GM19395 (cell line): ENCODE measurements around the gene SELENOS.
A peak's percentile ranks its signal among the peaks of the same experiment; 100 is the strongest.

Experiments used
- ATAC-seq: cut with Tn5 transposase; IDR thresholded peaks from one replicate; pipeline ENCODE4 v1.9.1; 2021; ENCODE audit warnings: mild to moderate bottlenecking, moderate library complexity; ENCODE audit not compliant: unreplicated experiment

SELENOS gene

DNA sequence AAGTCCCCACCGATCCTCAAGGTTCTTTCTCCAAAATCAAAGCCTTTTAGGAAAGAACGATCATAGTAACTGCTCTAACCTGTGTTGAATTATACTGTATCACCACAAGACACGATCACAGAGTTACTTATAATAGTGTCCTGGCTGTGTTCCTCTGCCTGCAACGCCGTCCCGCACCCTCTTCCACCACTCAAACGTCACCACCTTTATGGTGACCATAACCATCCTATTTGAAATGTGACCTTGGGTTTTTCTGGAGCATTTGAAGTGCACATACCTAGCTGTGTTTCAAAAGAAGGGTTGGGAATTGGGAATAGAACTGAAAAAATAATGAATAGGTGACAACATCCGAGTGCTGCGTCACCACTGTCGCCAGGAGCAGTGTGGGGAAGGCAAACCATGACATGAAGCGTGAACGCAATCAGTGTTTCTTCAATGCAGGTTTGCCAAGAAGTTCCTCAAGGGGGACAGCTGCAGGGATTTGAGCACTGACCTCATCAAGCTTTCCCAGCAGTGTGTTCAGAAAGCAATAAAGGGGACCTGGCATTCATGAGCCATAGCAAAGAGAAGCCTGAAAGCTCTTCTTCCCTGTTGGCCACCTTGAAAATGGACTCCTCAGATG lies 769 bp upstream of the SELENOS start:
- no peak for ATAC-seq

DNA sequence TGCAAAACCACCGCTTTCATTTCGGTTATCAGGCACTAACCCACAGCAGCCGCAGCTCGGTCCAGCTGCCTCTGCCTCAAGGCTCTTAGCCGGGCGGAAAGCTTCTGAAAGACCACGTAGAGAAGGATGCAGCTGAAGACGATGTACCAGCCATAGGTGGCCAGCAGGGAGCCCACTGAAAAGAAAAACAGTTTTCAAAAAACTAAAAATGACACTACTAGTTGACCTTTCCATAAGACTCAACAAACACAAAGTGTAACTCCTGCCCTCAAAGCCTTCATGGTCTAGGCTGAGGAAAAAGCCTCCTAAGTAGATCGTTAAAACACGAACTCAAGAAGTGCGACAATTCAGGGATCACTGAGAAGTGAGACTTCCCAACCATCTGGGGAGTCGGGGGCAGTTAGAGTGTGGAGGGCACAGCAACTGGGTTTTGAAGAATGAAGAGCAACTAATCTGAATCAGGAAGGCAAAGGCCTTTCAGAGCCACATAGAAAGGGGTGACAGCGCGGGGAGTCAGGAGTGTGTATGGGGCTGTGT lies 716 bp downstream of the SELENOS start:
- peak; percentile 54 for ATAC-seq

DNA sequence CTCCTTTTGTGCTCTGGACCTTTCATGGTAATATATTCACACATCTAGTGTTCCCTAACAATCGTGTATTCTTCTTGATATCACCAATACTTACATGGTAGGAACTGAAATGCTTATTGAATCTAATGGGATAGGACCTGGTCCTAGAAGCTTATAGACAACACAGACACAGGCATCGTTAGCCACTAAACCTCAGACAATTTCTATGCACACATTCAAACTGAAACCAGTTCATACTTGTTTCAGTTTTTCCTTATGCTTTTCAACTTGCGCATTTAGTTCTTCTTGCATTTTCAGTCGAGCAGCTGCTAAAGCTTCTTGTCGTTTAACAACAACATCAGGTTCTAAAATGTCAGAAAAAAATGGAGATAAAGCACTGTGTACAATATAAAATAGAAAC lies 2.3 kb downstream of the SELENOS start:
- ATAC-seq, result peak; percentile 42

DNA sequence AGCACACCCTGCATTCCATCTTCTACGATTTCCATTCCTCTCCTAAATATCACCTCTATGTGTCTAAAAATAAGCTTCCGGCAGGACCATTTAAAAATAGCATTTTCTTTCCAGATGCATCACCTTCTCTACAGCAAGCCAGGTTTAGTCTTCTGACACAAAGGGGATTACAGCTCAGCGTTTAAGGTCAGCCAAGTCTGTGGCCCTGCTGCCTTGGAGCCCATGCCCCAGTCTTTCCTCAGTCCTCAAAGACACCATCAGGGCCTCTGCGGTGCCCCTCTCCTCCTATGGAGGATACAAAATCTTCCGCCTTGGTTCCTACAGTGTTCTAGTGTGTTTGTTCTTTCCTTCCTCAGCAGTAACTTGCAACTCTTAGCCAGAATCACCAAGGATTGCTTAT lies 3.8 kb downstream of the SELENOS start:
- ATAC-seq, result no peak

DNA sequence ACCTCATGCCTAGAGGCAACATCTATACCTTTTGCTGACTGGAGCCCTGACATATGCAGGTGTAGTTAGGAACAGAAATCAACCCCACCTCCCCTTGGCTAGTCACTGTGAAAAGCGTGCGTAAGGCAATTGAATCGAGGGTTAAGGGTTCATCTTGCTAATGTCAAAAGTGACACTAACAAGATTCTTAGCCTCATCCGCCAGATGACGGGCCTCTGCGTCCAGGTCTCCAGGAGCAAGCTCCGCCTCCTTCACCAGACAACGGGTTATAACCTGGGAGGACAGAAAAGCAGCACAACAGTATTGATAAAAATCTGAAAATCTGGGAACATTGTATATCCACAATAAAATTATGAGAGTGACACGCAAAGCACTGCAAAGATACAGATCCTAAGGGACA lies 4.7 kb downstream of the SELENOS start:
- ATAC-seq, result no peak

DNA sequence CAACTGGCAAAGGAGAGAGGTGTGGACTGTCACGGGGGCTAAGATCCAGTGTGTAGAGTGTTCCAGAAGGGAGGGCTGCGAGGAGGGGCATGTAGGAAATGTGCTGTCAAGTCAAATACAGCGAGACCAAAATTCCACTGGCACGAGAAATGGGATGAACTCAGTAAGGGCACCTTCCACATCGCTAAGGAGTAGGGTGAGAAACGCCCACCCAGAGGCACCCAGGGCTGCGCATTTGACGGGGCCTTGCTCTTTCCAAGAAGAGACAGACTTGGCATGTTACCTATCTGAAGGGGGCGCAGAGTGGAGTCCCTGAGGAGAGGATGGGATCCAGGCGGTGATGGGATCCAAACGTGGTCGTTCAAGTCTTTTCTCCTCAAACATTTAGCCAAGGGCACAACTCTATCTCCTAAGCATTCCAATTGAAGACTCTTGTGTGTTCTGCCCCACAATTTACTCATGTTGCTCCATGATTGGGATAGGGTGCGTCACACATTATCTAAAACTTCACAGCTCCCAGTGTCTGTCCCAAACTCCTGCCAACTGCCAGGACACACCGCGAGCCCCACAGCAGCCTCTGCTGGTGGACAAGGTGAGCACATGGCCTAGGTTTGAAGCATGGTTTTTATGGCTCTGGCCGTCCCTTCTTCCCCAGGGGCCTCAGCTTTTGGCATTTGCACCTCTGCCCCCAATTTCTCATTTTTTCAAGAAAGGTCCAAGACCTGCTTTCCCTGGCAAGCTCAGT lies 7.6 kb downstream of the SELENOS start:
- ATAC-seq, result no peak

DNA sequence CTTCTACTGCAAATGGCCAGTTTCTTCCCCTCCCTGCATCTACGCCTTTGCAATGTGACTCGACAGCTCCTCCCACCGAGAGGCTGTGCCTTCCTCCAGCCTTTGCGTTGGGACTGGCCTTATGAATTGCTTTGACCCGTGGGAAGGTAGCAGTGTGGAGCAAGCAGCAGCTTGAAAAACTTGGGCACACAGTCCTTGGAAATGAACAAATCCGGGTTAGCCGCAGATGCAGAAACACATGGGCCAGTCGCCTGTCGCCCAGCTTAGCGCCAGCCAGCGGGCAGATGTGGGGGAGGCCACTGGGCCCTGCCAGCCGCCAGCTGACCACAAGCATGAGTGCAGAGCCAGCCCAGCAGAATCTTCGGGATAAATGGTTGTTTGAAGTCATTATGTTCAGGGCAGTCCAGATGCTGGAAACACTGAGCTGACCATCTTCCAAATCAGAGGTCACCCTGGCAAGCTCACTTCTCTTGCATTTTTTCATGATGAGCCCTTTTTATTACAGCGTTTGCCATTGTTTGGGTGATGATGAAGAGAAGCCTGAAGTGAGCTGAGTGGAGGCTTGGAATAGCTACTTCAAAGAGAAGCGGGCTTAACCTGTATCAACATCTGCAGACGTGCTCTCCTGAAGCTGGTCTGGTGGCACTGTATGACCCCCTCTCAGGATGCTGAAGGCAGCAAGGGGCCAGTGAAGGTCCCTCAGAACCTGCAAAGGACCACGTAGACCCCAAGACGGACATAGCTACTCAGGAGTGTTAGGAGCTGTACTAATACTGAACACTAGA lies 9.8 kb downstream of the SELENOS start:
- ATAC-seq, result no peak

DNA sequence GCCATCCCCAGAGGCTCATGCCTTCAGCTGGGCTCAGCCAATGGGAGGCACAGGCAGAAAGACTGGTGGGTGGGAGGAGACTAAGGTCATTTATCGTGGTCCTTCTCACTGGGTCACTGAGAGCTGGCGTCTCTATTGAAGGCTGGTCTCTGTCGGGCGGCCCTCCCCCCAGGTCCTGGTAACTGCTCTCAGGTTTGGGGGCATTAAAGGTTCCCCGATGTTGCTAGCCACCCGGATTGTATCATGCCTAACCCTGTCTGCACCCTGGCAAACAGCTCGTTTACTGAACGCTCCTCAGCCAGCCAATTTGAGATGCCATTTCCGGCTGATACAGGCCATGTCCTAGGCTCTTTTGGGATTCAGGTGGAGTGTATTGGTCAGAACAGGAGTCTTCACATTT lies 10.5 kb downstream of the SELENOS start:
- ATAC-seq, result no peak

DNA sequence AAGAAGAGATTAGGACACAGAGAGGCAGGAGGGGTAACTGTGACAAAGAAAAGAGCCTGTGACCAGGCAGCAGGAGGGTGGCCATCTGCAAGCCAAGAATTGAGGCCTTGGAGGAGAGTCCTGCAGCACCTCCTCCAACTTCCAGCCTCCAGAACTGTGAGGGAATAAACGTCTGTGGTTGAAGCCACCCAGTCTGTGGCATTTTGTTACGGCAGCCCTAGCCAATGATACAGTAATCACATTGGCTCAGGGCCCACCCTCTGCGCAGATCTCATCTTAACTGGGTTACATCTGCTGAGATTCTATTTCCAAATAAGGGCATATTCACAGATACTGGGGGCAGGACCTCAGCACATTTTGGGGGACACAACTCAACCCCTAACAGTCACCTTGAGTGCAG lies 11.3 kb downstream of the SELENOS start:
- no peak for ATAC-seq

DNA sequence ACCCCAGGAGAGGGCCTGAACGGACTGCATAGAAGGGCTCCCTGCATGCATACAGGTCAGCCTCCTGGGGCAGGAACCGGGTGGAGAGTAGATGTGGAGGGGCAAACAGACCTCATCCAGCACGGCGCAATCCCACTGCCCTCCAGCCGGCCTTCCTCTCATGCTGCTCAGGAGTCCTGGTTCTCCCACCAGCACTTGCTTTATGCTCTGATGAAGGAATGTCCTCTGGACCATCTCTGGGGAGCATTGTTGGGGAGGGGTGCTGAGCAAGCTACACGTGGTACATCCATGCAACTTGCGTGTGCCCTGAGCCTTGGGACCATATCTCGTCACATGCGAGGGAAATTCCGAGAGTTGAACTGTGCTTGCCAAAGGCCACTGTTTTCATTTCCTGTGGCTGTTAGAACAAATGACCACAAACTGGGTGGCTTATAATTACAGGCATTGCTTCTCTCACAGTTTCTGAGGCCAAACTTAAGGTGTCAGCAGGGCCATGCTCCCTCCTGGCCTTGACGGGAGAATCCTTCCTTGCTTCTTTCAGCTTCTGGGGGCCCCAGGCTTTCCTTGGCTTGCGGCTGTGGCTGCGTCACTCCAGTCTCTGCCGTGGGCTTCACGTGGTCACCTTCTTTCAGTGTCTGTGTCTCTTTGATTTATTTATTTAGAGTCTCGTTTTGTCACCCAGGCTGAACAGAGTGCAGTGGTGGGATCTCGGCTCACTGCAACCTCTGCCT lies 12.2 kb downstream of the SELENOS start:
- no peak for ATAC-seq

DNA sequence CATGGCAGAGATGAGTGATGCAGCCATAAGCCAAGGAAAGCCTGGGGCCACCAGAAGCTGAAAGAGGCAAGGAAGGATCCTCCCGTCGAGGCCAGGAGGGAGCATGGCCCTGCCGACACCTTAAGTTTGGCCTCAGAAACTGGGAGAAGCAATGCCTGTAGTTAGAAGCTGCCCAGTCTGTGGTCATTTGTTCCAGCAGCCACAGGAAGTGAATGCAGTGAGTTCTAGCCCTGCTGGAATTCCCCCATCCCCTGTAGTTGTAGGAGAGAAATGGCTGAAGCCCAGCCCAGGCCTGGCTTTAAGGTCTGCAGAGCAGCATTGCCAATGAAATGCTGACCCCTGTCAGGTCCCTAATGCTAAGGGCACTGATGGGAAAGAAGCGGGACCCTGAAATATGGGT lies 13.3 kb downstream of the SELENOS start:
- no peak for ATAC-seq

DNA sequence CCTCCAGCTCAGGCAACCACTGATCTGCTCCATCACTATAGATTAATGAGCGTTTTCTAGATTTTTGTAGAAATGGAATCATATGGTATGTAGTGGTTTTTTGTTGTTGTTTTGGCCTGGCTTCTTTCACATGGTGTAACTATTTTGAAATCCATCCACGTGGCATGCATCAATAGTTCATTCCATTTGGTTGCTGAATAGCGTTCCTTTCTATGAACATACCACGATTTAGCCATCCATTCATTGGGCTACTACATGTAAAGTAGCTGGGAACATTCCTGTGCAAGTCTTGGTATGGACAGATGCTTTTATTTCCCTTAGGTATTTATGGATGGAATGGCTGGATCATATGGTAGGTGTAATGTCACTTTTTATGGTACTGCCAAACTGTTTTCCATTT lies 14.7 kb downstream of the SELENOS start:
- no peak for ATAC-seq

DNA sequence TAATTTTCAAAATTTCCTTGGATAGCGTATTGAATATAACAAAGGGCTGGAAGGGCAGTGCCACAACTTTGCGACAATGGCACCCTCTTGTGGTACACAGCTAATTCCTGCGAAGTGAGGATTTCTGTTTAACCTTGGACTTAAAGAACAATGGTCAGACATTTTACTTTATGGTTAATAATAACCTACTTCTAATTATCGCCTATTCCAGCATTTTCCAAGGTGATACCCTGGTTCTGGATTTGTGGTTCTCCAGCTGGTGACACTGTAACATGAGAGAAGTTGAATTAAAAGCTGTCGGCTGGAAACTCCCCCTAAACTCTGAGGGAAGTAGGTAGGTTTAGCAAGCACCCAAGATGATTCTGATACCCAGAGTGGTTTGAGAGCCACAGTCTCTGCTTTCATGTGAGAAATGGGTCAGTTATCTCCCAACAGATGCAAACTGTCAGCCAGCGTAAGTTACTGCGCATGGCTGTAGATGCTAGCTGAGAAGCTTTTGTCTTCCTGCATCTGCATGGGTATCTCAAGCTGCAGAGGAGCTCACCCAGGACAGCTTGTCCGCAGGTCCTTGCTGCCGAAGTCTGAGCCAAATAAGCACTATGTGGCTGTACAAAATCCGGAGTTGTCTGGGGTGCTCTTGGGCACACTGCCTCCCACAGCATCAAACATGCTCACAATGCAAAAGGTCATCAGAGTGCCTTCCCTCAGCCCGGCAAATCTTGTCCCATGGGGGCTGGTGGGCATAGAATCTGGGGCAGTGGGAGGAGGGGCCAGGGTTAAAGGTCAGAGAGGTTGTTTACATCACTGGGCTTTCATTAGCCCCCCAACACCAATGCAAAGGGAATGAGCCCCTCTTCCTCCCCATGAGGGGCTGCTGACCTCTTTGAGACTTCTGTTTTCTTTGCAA lies 18.8 kb downstream of the SELENOS start:
- peak; percentile 58 for ATAC-seq

DNA sequence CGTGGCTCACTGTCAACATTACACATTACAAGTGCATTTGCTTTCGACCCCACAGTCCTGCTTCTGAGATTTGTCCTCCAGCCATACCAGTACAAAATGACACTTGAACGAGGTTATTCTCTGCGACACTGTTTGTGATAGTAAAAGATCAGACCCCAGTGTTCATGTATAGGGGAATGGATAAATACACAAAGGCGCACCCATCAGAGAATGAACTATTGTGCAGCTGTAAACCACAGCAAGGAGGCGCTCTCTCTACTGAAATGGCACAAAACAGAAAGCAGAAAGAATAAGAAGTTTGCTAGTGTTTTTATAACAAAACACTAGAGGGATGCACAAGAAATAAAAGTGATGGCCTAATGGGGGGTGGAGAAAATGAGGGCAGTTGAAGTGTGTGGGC lies 20.5 kb downstream of the SELENOS start:
- ATAC-seq, result no peak

DNA sequence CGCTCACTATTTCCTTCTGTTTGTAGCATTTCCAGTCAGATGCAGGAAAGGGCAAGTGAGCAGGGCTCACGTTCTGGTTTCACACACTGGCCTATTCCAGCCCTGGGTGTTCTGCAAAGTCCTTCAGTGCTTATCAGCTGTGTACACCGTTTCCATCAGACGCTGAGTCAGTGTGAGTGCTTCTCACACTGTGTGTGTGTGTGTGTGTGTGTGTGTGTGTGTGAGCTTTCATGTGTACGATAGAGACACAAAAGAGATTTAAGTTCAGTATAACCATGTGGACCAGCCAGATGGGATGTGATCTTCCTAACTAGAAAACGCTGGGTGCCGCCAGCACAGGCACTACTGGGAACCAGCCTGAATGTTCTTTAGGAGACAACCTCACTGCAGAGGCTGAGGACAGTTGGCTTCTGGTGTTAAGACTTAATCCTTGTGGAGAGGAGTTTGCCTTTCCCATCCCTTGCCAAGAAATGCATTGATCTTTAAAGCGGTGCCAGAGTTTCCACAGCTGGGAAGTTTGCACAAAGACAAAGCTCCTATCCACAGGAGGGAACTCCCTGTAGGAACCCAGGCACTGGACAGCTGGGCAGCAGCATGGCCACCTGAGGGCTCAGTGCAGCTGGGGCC lies 21.6 kb downstream of the SELENOS start:
- ATAC-seq, result no peak

DNA sequence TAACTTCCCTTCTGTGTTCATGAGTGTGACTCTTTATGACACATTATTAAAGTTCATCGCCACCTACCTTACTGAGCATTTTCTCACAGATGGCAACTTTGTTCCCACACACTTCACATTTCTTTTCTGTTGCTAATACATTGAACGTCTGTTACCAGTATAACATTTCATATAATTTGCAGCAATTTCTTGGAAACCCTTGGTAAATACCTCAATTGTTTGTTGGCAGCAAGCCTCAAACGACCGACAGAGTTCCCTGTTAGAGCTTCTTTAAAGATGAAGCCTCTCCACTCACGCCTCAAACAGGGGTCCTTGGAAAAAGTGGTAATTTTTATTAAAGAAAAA lies 22.3 kb downstream of the SELENOS start:
- ATAC-seq, result no peak

DNA sequence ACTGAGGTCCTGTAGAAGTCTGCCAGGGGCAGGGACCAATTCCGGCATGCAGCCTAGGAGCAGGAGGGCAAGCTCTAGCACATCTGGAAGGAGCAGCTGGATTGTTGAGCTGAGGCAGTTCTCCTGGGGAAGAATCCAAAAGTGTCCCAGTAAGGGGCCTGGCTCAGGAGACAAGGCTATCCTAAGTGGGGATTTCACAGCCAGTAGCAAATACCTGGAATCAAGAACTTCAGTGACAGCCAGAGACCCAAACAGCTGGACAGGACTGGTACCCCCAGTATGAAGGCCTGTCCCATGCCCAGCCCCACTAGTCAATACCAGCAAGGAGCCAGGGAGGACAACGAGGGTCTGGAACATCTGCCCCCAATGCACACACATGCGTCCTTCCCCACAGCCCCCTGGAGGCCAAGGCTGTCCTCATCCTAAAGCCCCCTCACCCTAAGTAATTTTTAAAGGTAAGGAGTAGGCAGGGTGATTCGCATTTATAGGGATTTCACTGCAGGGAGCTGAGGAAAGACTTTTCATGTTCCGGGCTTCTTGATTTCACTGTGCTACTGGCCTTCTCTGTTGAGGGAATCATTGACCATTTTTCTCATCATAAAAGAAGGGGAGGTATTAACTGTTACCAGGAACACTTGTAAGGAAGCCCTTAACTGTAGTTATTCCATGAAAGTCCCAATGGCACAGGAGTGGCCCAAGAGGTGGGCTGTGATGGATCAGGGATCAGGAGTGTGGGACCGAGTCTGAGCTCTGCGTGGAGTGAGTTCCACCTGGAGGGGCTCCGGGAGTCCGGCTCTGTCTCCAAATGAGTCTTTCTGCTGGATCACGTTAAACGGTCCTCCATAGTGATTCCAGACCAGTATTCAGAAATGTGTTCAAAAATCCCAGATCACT lies 22.9 kb downstream of the SELENOS start:
- no peak for ATAC-seq

DNA sequence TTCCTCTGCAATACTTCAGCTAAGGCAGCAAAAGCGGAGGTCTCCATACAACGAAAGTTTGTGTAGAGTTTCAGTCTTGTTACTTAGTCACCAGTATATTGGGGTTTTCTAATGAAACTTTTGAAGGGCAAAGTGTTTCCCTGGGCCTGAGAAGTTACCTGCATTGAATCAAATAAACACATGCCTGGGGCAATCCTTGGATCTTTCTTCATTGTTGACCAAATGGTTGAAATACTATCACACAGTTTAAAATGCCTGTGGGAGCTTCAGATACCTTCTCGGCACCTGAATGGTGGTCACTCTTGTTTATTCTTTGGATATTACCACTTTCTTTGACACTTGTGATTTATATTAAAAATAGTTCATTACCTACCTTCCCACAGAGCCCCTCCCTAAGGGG lies 24.4 kb downstream of the SELENOS start:
- ATAC-seq, result no peak
